ENCODE results near the gene TMEM269. TPM values are rescaled to one million over a fixed set of nuclear protein-coding genes. Genes with fewer than 3 reads are reported as not detected.
A peak's percentile ranks its signal among the peaks of the same experiment; 100 is the strongest.

TMEM269 gene
- total and polyA plus RNA-seq, 9 of the 15 experiments (the other 6 are each of a cell fraction or from before 2014, with no cell fraction given): 0.09 to 0.49 (median 0.21) TPM

GRCh38 chr1:42846257-42847110 is 61.7 kb downstream of the TMEM269 start, which contains the start of gene ZNF691 (continued):
- TF ChIP-seq RBM25 (IDR thresholded peaks at IDR 0.05; ENCODE audit: low read depth, low read length, severe bottlenecking): peak; percentile 98
- no peak for TF ChIP-seq ATF3 (IDR thresholded peaks at IDR 0.05)
- no peak for TF ChIP-seq ATF3 (CRISPR knock-in tag; conservative IDR thresholded peaks at IDR 0.05)
- TF ChIP-seq TAL1 (IDR thresholded peaks at IDR 0.05): peak; percentile 13; the same call in 1 of the 2 replicates
- peak; percentile 83 to 84 for TF ChIP-seq MAZ (CRISPR knock-in tag; conservative IDR thresholded peaks at IDR 0.05 in 1 of 2, IDR thresholded peaks at IDR 0.05 in 1 of 2)
- 0 out of 2 replicates have a peak, but pooled peaks have one; percentile 69 for TF ChIP-seq HDAC8 (tag; IDR thresholded peaks at IDR 0.05)
- no peak for TF ChIP-seq ILK (tag; IDR thresholded peaks at IDR 0.05; ENCODE audit: borderline replicate concordance, low read depth)
- TF ChIP-seq TOE1 (IDR thresholded peaks at IDR 0.05; ENCODE audit: borderline replicate concordance): peak; percentile 66; the same call in 1 of the 2 replicates
- TF ChIP-seq TOE1 (CRISPR knock-in tag; IDR thresholded peaks at IDR 0.05; ENCODE audit: borderline replicate concordance, low read depth): no peak
- TF ChIP-seq MTA1 (IDR thresholded peaks at IDR 0.05; ENCODE audit: borderline replicate concordance): peak; percentile 65; the same call in 1 of the 2 replicates
- TF ChIP-seq TRIM24 (IDR thresholded peaks at IDR 0.05): peak; percentile 8 to 10; a peak in 1 of 4 replicates
- 0 out of 4 replicates have a peak, but pooled peaks of 1 of the 2 experiments have one; percentile 80 for TF ChIP-seq MLX (CRISPR knock-in tag; conservative IDR thresholded peaks at IDR 0.05)
- TF ChIP-seq ZNF316 (IDR thresholded peaks at IDR 0.05): 0 out of 2 replicates have a peak, but pooled peaks have one; percentile 20
- 0 out of 2 replicates have a peak, but pooled peaks have one; percentile 26 for TF ChIP-seq HOMEZ (CRISPR knock-in tag; IDR thresholded peaks at IDR 0.05)
- TF ChIP-seq EGR1 (conservative IDR thresholded peaks at IDR 0.05): peak; percentile 95
